Cortex of kidney (tissue), 1 donor: ENCODE data around the gene ARID1A.

Experiments used
- DNase-seq: peaks from one replicate; lab custom pipeline; 2025; lab: John Stamatoyannopoulos, UW

Gene ARID1A

GRCh38 chr1:26727476-26727875, 31.7 kb downstream of the ARID1A start:
- DNase-seq, result no peak

GRCh38 chr1:26728645-26729044, 32.8 kb downstream of the ARID1A start:
- DNase-seq, result no peak

GRCh38 chr1:26729633-26730032, 33.8 kb downstream of the ARID1A start:
- DNase-seq, result no peak

- DNase-seq, result no peak
These were observed 34.9 kb downstream of the ARID1A start for GRCh38 chr1:26730695-26731094.

- no peak for DNase-seq
These were observed 35.6 kb downstream of the ARID1A start for GRCh38 chr1:26731233-26731902.

- DNase-seq, result no peak
These were observed 37.6 kb downstream of the ARID1A start for GRCh38 chr1:26733392-26733791.

GRCh38 chr1:26733982-26734381, 38.2 kb downstream of the ARID1A start:
- DNase-seq, result no peak

DNA sequence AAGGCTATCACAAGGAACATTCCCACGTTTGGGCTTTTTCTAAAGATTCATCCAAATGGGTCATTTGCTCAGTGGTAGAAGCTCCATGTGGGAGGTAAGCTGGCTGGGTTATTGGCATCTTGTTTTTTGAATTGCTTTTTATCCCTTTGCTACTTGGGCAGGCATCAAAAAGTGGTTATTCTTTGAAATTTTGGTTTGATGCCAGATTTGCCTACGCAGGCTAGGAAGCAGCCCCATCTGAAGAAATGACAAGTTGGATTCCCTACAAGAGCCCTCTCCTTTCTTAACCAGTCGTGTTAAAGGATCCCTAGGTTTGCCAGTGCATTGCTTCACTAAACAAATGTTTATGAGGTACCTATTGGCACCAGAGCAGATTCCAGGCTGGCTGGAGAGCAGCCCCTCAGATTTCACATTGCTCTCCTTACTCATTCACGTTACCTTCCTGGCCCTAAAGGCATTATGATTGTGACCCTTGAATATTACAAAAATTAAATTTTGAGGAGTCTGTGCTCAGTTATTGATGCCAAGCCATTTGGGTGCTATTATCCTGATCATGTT, 38.8 kb downstream of the ARID1A start:
- DNase-seq, result no peak

GRCh38 chr1:26739329-26739914, 43.6 kb downstream of the ARID1A start:
- DNase-seq, result no peak

DNA sequence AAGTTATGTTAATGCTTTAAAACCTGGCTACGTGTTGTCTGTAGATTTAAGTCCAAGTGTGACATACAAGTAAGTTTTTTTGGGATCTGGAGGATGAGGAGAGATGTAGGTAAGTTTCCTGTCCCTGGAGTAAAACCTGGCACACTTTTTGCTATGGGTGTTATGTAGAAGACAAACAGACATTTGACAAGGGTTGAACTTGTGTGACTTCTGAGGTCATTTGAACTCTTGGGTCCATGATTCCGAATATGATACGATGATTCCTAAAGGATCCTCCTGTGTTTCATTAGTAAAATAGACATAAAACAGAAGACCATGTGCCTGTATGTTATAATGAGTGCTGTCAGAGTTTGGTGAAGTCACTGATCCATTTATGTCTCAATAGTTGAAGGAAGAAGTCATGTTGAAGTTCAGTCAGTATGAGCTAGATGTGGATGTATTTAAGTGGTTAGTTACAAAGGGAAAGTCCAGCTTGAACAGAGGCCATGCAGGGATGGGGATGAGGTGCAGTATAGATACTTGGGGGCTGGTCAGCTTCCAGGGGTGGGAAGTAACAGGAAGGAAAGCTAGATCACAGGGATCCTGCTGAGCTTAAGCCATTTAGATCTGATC, 44.3 kb downstream of the ARID1A start:
- DNase-seq, result no peak

- DNase-seq, result no peak
These were observed 45.1 kb downstream of the ARID1A start for GRCh38 chr1:26740952-26741351.

GRCh38 chr1:26743426-26744059, 47.7 kb downstream of the ARID1A start:
- DNase-seq, result no peak

DNA sequence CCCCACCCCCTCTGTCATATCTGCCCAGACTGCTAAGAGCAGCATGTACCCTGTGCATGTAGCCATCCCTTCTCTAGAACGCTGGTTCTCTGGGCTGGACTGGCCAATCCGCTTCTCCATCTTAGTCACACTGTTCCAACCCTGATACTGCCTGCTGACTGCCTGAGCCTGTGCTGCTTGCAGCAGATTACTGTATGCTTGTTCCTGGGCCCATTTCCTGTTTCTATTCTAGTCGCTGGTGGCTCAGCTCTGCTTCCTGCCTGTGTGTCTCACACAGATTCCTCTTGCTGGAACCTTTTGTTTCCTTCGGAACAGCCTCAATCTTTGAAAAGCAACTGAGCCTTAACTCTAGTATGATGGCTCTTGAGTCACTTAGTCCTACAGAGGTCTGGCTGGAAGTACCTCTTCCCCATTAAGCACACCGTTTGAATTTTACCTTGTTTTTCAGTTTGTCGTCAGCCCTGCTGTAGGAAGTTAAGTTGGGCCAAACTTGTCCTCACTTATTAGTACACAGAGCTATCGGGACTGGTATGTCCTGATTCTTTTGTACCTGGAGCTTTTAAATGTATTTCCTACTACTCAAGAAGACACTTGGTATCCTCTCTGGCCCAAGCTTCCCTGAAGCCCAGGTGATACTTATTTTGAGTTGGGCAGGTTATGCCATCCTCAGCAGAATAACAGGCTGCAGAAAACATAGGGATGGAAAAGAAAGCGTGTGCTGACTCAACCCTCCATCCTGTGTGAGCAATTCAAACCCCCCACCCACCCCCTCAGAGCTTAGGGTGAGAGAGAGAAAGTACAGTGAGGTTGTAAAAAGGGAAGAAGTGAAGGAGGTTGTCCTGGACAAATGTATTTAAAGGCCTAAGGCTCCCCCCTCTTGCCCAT, 48.5 kb downstream of the ARID1A start:
- DNase-seq, result no peak

- DNase-seq, result no peak
These were observed 49.4 kb downstream of the ARID1A start for GRCh38 chr1:26745191-26745590.

DNA sequence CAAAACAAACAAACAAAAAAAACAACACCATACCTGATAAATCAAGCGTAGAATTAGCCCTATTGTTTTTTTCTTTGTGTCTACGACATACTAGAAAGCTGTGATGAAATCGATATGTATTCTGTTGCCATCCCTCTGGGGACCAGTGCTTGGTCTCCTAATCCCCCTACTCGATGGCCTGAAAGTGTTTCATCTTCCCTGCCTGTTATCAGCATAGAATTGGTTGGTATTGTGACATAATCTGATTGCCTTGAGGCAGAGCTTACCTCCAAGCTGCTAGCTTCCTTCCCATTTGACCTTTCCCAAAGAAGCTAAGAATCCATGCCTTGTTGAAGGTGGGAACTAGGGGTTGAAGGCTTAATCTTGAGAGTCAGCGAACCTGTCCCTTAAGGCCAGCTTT, 51.2 kb downstream of the ARID1A start:
- no peak for DNase-seq

DNA sequence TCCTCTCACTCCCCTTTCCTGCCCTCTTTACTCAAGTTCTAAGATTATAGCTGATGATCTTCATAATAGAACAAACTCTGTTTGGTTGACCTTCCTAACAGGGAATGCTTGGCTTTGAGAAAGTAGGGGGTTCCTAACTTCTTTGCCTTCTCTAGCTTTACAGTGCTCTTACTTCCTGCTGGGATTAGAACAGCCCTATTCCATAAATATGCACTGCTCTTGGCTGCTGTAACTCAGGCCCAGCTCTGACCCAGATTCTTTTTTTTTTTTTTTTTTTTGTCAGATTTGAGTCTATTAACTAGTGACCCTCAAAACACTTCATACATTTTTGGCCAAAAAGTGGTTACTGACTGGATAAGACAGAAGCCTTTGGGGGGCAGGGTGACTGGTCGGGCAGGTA, 52.5 kb downstream of the ARID1A start:
- DNase-seq, result no peak

DNA sequence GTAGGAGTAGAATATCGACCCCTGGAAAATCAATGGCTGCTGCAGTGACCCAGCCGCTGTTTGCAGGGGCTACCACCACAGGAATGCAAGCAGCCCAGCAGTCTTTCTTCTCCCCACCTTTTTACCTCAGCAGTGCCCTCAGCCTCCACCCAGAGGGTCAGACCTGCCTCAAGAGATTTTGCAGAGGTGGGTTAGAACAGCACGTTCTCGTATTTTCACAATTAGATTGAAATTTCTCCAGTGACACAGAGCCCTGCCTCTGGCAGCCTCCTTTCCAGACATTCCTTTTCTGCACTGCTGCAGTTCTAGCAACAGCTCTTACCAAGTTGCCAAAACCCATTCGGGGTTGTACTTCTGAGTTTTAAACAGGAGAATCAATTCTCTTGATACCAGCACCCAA, 53.6 kb downstream of the ARID1A start:
- no peak for DNase-seq

DNA sequence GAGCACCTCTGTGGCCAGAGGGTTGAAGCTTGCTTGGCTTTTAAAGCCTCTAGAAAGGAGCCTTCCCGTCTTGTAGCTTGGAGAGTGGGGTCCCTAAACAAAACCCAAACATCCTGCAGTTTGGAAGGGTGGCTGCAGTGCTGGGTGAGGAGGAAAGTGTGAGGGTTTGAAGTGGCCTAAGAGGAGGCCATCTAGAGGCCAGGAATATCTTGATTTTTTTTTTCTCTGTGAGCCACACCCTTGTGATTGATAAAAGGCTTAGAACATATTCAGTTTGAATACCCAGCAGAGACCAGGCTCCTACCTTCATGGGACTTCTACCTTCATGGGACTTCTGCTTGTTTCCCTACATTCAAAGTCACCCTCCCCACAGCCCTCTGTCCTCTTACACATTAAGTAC, 54.6 kb downstream of the ARID1A start:
- no peak for DNase-seq

GRCh38 chr1:26752519-26752918, 56.7 kb downstream of the ARID1A start:
- DNase-seq, result no peak

GRCh38 chr1:26754086-26754874, 58.5 kb downstream of the ARID1A start:
- no peak for DNase-seq

GRCh38 chr1:26758358-26758757, 62.5 kb downstream of the ARID1A start:
- no peak for DNase-seq
